Measurements from ENCODE around the gene ARHGAP11B.
"Not testable (repeated sequence)": the region's sequence is repeated elsewhere in the genome, so short reads cannot be mapped to it uniquely, and the experiment has no call there.

DNA sequence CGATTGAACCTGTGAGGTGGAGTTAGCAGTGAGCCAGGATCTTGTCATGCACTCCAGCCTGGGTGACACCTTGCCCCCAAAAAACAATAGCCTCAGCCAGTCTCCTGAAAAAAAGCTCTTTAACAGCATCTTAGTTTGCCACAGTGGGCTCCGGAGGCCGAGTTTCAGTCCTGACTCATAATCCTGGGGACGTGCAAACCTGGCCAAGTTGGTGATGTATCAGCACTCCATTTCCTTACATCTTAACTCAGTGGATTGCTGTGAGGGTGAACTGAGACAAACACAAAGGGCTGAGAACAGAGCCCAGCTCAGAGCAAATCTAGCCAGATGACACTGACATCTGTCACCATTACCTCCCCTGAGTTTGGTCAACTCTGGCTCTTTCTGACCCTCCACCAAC, 50.0 kb downstream of the ARHGAP11B start:
- TF ChIP-seq, protein P1, sequence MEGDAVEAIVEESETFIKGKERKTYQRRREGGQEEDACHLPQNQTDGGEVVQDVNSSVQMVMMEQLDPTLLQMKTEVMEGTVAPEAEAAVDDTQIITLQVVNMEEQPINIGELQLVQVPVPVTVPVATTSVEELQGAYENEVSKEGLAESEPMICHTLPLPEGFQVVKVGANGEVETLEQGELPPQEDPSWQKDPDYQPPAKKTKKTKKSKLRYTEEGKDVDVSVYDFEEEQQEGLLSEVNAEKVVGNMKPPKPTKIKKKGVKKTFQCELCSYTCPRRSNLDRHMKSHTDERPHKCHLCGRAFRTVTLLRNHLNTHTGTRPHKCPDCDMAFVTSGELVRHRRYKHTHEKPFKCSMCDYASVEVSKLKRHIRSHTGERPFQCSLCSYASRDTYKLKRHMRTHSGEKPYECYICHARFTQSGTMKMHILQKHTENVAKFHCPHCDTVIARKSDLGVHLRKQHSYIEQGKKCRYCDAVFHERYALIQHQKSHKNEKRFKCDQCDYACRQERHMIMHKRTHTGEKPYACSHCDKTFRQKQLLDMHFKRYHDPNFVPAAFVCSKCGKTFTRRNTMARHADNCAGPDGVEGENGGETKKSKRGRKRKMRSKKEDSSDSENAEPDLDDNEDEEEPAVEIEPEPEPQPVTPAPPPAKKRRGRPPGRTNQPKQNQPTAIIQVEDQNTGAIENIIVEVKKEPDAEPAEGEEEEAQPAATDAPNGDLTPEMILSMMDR (IDR thresholded peaks at IDR 0.05; ENCODE audit: insufficient read depth, low read depth, low read length): not testable (repeated sequence)
- TF ChIP-seq EZH2 (IDR thresholded peaks at IDR 0.05; ENCODE audit: insufficient read depth, low read length): not testable (repeated sequence)

Data from astrocyte (in vitro differentiated cells and primary cell).